Glomerular endothelial cell (primary cell): ENCODE results near the gene PATE1. TPM values are rescaled to one million over a fixed set of nuclear protein-coding genes. Genes with fewer than 3 reads are reported as not detected.
"Not testable (repeated sequence)": the region's sequence is repeated elsewhere in the genome, so short reads cannot be mapped to it uniquely, and the experiment has no call there.

Source experiments
- DNase-seq: peaks from one replicate; pipeline ENCODE4 v3.0.0-alpha.2; 2011; ENCODE audit warnings: low read depth, low spot score; ENCODE audit errors: extremely low read depth
- total RNA-seq: library from RNA; depleted of rRNA; stranded (reverse); fragments of >200 nt; gene quantifications from 2 replicates; pipeline ENCODE4 v1.2.3, GENCODE V29; 2015

Gene PATE1
- total RNA-seq: not detected in 2 replicates

- no peak for DNase-seq
Measured at GRCh38 chr11:125745979-125746378, at the start of gene PATE1. Gene PATE1, plus strand, starts transcription at chr11:125746279. Its CDS starts 26 bp downstream, at chr11:125746305.

GRCh38 chr11:125701018-125701610 is 45.0 kb upstream of the PATE1 start:
- DNase-seq: no peak

- DNase-seq: no peak
Measured at GRCh38 chr11:125701858-125702621, 44.0 kb upstream of the PATE1 start.

DNA sequence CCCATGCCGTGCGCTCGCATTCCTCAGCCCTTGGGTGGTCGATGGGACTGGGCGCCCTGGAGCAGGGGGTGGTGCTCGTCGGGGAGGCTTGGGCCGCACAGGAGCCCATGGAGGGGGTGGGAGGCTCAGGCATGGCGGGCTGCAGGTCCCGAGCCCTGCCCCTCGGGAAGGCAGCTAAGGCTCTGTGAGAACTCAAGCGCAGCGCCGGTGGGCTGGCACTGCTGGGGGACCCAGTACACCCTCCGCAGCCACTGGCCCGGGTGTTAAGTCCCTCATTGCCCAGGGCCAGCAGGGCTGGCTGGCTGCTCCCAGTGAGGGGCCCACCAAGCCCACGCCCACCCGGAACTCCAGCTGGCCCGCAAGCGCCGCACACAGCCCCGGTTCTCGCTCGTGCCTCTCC is 41.4 kb upstream of the PATE1 start:
- DNase-seq: not testable (repeated sequence)

DNA sequence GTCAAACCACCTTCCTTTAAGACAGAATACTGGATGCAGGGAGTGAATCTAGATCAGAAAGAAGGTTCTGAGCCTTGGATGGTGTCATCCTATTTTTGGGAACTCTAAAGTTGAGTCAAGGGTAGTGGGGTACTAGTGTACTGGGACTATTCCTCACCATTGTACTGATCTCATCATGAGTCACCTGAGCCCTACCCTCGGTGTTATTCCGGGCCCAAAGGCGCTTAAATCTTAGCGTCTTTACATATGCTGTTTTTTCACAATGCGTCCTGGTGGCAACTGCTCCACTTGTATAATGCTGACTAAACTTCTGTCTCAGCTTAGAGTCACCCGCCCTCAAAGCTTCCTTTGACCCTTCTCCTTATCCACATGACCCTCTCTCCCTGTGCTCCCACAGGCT is 25.3 kb upstream of the PATE1 start:
- DNase-seq: no peak

DNA sequence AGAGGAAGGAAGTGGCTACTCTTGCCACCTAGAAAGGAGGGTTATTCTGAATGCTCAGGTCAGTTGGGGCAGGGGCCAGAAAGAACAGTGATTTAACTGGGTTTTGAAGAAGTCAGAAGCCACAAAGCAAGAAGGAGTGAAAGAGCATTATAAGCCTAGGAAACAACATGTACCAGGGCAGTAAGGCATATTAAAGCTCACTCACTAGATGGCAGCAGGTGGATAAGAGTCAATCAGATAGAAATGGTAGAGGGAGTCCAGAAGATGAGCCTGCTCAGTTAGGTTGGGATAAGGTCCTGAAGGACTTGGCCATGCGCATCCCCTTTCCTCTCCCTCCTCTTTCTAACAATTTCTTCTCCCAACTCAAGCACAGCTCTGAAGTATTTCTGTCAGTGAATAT is 22.0 kb upstream of the PATE1 start:
- no peak for DNase-seq

GRCh38 chr11:125728969-125729368 is 17.1 kb upstream of the PATE1 start:
- DNase-seq: no peak

DNA sequence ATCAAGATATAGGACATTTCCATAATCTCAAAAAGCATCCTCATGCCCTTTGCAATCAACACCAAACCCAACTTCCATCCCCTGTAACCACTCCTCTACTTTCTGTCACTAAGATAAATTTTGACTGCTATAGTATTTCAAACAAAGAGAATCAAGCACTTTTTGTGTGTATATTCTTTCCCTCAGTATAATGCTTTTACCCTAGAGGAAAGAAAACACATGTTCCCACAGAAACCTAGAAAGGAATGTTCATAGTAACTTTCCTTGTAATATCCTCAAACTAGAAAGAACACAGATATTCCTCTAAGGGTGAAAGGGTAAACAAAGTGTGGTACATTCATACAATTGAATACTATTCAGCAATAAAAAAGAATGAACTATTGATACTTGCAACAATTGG is 5.5 kb upstream of the PATE1 start:
- DNase-seq: no peak

- DNase-seq: no peak
Measured at GRCh38 chr11:125743681-125744080, 2.4 kb upstream of the PATE1 start.

GRCh38 chr11:125750629-125751028 is 4.5 kb downstream of the PATE1 start:
- DNase-seq: no peak

- no peak for DNase-seq
Measured at GRCh38 chr11:125756050-125756449, 10.0 kb downstream of the PATE1 start.

- DNase-seq: no peak
Measured at GRCh38 chr11:125762445-125762844, 16.4 kb downstream of the PATE1 start.

GRCh38 chr11:125763483-125763882 is 17.4 kb downstream of the PATE1 start:
- DNase-seq: no peak

- no peak for DNase-seq
Measured at GRCh38 chr11:125766251-125766650, 20.2 kb downstream of the PATE1 start.

- DNase-seq: no peak
Measured at GRCh38 chr11:125768336-125769046, 22.4 kb downstream of the PATE1 start.

DNA sequence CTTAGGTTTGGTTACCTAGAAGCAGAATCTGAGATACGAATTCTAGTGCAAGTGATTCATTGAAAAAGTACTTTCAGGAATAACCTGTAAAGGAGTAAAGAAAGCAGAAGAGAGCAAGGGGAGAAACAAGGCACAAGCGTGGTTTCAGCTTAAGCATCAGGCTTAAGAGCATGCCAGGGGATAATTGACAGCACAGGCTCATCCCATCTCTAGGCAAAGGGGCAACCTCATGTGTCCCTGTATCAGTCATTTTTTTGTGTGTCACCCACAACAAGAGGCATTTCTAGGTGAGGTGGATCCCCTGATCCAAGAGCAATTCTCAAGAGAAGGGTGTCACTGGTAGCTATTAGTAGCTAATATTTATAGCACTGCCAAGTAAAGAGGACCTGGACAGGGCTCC is 24.5 kb downstream of the PATE1 start:
- no peak for DNase-seq

DNA sequence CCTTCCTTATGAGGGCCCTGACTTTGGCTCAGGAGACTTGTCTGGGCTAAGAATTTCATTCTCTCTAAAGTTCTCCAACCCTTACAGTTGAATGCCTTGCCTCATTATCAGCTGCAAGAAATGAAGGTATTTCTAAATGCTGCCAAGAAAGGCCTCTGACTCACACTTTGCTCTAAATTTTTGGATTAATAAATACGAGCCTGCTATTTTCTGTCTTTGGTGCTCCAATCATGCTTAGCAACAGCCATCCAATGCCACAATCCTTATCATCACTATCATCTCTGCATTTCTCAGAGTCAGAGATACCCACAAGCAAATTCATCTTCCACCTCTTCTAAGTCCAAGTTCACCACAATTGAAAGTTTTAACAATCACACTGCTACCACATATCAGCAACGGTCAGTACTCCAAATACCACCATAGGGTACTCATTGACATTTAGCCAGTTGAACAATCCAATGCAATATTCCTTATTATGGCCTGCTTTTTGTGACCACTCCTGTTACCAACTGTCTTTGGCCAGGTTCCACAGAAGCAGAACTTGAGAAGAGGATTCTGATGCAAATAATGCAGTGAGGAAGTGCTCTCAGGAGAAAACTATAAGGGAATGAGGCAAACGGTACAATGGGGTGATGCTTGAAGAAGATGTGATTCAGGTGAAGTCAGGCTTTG is 26.9 kb downstream of the PATE1 start:
- DNase-seq: peak; percentile 9

- DNase-seq: no peak
Measured at GRCh38 chr11:125773516-125773915, 27.4 kb downstream of the PATE1 start.

GRCh38 chr11:125777309-125777708 is 31.2 kb downstream of the PATE1 start:
- DNase-seq: peak; percentile 45

GRCh38 chr11:125778728-125779127 is 32.6 kb downstream of the PATE1 start, which contains the start of gene PATE2:
Gene PATE2, minus strand, starts transcription at chr11:125778828. Its CDS starts 55 bp downstream, at chr11:125778773.
- DNase-seq: no peak

DNA sequence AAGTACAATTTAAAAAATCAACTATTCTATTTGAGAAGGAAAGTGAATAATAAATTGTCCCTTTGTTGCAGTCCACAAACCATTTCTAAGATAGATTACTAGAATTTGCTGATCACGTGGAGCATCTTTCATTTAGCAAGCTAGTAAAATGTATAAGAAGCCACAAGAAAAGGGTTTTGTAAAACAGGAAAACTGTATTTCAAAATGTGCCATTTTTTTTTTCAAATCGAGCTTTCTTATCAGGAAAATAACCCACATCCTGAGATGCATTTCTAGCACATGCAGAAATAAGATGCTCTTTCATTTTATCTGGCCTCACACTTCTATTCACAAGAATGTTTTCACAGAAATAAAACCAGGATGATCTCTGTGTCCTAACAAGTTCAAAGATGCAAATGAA is 38.6 kb downstream of the PATE1 start:
- DNase-seq: no peak
